Endodermal cell (in vitro differentiated cells): ENCODE data around the gene EFCAB6. TPM values are rescaled to one million over a fixed set of nuclear protein-coding genes. Genes with fewer than 3 reads are reported as not detected.

Experiments
- DNase-seq: peaks from one replicate; pipeline ENCODE4 v3.0.0-alpha.2; 2017
- H3K27ac ChIP-seq: 2 replicates; pipeline ENCODE4 v1.5.1; 2013; ENCODE audit warnings: mild to moderate bottlenecking, low read depth, low read length, moderate library complexity
- H3K27me3 ChIP-seq: 2 replicates; pipeline ENCODE4 v1.6.1; 2013; ENCODE audit warnings: mild to moderate bottlenecking, low read length, moderate library complexity; ENCODE audit not compliant: insufficient read depth, control insufficient read depth, poor library complexity, severe bottlenecking
- H3K36me3 ChIP-seq: 2 replicates; pipeline ENCODE4 v1.7.0; 2013; ENCODE audit warnings: mild to moderate bottlenecking, low read length, moderate library complexity; ENCODE audit not compliant: control insufficient read depth, insufficient read depth
- H3K4me1 ChIP-seq: one replicate; pipeline ENCODE4 v1.7.0; 2013; ENCODE audit warnings: low read length; ENCODE audit not compliant: control insufficient read depth, insufficient read depth
- H3K4me3 ChIP-seq: 2 replicates; pipeline ENCODE4 v1.5.1; 2013; ENCODE audit warnings: mild to moderate bottlenecking, low read length, moderate library complexity
- H3K9ac ChIP-seq: 2 replicates; pipeline ENCODE4 v1.6.1; 2013; ENCODE audit warnings: mild to moderate bottlenecking, low read length, moderate library complexity; ENCODE audit not compliant: poor library complexity, severe bottlenecking; ENCODE audit errors: extremely low read depth
- H3K9me3 ChIP-seq: 2 replicates; pipeline ENCODE4 v1.6.1; 2013; ENCODE audit warnings: mild to moderate bottlenecking, low read length, moderate library complexity; ENCODE audit not compliant: control insufficient read depth
- H3K27ac Mint-ChIP-seq: 2 replicates; pipeline ENCODE4 v1.8.0; 2020; ENCODE audit warnings: mixed read lengths
- H3K27me3 Mint-ChIP-seq: 2 replicates; pipeline ENCODE4 v1.8.0; 2021; ENCODE audit warnings: mild to moderate bottlenecking, mixed read lengths; ENCODE audit not compliant: insufficient read depth
- H3K36me3 Mint-ChIP-seq: 2 replicates; pipeline ENCODE4 v1.8.0; 2020; ENCODE audit warnings: low read depth, mixed read lengths
- H3K4me1 Mint-ChIP-seq: 2 replicates; pipeline ENCODE4 v1.8.0; 2020; ENCODE audit warnings: mixed read lengths
- H3K4me3 Mint-ChIP-seq: 2 replicates; pipeline ENCODE4 v1.8.0; 2020; ENCODE audit warnings: mild to moderate bottlenecking, moderate library complexity, mixed read lengths
- H3K9me3 Mint-ChIP-seq: 2 replicates; pipeline ENCODE4 v1.8.0; 2020; ENCODE audit warnings: mild to moderate bottlenecking, mixed read lengths
- WGBS, 2 experiments: methylation state at CpG; one replicate each; pipeline versions ENCODE4 v1.1.5 to v1.1.7; 2013; ENCODE audit warnings: missing lambda C conversion rate in 2 of 2, mixed read lengths in 1 of 2; ENCODE audit not compliant: insufficient coverage in 1 of 2, insufficient read length in 1 of 2; 5-methylcytosine and 5-hydroxymethylcytosine counted together
- total RNA-seq, 2 donors: library from RNA; stranded (reverse); fragmentation: NEBNext Ultra II Directional in 1 of 2; extraction: Animal tissue kit (Norgen Biotek cat#: 25700) in 1 of 2; gene quantifications; 2 replicates in 1 of 2; 3 replicates in 1 of 2; pipeline ENCODE4 v1.2.1, GENCODE V29; 2021
- TF ChIP-seq, protein P1 (sequence below): fragments of 200-600 bp; sonication (generic); conservative IDR thresholded peaks from 2 replicates; pipeline ENCODE4 v1.5.0; 2021; ENCODE audit warnings: antibody characterized with exemption, mild to moderate bottlenecking

Gene EFCAB6
- total RNA-seq, 2 donors from 2014 or later: 1.8 to 2.0 TPM

DNA sequence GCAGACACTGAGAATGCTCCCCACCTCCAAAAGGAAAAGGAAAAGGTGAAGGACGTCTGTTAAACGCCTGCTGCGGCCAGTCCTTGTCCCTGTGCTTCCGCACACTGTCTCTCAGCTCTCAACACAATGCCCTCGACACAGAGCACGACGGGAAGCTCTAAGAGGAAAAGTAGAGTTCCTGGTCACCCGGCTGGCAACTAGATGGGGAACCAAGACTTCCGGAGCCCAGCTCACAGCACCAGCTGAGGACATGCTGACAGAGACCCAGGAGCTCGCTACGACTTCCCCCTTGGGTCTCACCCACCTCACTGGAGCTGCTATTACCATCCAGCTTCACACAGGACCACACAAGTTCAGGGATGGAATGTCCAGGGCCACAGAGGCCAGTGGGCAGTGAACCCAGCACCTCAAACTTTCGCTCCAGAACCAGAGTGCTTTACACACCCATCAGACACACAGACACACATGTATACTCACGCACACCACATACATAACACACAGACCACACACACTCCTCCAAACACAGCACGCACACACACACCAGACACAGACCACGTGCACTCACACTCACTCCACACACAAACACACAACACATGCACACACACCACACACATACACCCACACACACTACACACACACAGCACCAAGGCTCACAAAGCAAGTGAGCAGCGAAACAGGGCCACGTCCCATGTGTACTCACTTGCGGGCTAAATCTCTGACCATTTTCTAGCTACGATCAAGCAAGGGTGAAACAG is 40.6 kb upstream of the EFCAB6 start:
- Mint-ChIP-seq H3K9me3 (peaks cover 13% of the 10 kb centered on the region), H3K36me3 (peaks cover 11% of the 10 kb centered on the region), H3K4me3 (no peak overlapping the region), H3K27ac (peak overlapping the region; percentile 9), H3K4me1 (peaks cover 11% of the 10 kb centered on the region), H3K27me3 (no peaks in the 10 kb centered on the region)
- Histone ChIP-seq H3K9ac (no peak overlapping the region), H3K36me3 (no peaks in the 10 kb centered on the region), H3K27ac (no peak overlapping the region), H3K4me3 (no peak overlapping the region), H3K27me3 (no peaks in the 10 kb centered on the region), H3K9me3 (peaks cover 9% of the 10 kb centered on the region), H3K4me1 (no peaks in the 10 kb centered on the region)
- TF ChIP-seq, protein P1, sequence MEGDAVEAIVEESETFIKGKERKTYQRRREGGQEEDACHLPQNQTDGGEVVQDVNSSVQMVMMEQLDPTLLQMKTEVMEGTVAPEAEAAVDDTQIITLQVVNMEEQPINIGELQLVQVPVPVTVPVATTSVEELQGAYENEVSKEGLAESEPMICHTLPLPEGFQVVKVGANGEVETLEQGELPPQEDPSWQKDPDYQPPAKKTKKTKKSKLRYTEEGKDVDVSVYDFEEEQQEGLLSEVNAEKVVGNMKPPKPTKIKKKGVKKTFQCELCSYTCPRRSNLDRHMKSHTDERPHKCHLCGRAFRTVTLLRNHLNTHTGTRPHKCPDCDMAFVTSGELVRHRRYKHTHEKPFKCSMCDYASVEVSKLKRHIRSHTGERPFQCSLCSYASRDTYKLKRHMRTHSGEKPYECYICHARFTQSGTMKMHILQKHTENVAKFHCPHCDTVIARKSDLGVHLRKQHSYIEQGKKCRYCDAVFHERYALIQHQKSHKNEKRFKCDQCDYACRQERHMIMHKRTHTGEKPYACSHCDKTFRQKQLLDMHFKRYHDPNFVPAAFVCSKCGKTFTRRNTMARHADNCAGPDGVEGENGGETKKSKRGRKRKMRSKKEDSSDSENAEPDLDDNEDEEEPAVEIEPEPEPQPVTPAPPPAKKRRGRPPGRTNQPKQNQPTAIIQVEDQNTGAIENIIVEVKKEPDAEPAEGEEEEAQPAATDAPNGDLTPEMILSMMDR: no peak
- WGBS, 2 experiments: 92 to 93% methylated on average over 11 to 19 of the region's 19 CpGs
- DNase-seq: peak; percentile 35

DNA sequence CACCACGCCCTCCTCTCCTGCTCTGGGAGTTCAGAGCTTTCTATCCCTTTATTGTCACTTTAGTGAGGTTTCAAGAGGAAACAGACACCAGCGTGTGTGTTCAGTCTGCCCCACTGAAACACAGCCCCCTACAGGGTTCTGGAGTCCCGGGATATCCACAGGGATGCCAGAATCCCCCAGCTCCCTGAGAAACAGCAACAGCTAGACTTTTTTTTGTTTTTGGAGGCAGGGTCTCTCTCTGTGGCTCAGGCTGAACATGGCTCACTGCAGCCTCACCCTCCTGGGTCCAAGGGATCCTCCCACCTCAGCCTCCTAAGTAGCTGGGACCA is 39.8 kb upstream of the EFCAB6 start:
- TF ChIP-seq, protein P1: no peak
- peaks cover 5% of the 10 kb centered on the region for H3K9me3 Mint-ChIP-seq
- H3K4me1 Mint-ChIP-seq: peaks cover 11% of the 10 kb centered on the region
- WGBS, 2 experiments: 79 to 100% methylated on average over 1 to 3 of the region's 3 CpGs
- H3K27me3 Mint-ChIP-seq: no peaks in the 10 kb centered on the region
- no peaks in the 10 kb centered on the region for H3K27me3 ChIP-seq
- no peak overlapping the region for H3K27ac ChIP-seq
- H3K27ac Mint-ChIP-seq: peak overlapping the region; percentile 48
- no peak overlapping the region for H3K4me3 ChIP-seq
- H3K4me1 ChIP-seq: no peaks in the 10 kb centered on the region
- no peak overlapping the region for H3K4me3 Mint-ChIP-seq
- H3K36me3 ChIP-seq: no peaks in the 10 kb centered on the region
- no peak overlapping the region for H3K9ac ChIP-seq
- H3K36me3 Mint-ChIP-seq: peaks cover 4% of the 10 kb centered on the region
- peak; percentile 44 for DNase-seq
- peaks cover under 1% of the 10 kb centered on the region for H3K9me3 ChIP-seq

DNA sequence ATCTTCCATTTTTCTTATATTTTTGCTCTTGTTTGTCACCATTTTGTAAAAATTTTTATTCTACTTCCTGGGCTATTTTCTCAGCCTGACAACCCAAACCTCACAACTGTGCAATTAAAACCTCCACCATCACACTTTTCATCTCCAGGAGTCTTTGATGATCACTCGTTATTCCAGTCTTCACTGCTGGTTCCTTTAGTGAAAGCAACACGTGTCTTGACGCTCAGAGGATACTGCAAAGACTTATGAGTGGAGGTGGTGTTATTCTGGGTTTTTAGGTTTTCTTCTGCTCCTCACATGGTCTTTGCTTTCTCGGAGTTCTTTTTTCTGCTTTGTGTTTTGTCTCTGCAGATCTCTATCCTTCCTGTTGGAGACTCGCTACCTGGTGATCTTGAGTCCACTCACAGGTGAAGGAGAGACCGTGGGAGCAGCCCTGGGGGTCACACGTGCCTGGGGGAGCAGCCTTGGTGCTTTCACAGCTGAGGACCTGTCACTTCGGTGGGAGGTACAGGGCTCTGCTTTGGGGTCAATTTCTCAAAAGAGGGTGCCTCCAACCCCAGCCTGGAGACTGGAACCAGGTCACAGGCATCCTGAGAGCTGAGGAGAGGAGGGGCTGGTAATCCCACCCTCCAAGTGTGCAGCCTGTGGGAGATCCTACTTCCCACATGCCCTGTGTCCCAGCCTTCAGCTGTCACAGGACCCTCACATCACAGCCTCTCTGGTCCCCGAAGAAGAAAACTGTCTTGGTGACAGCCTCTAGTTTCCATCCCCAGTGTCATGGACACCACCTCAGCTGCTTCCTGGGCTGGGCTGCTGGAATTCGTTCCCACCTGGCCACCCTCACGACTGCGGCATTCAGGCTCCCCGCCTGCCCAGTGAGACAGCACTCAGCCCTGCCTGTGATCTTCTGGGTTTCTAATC is 39.2 kb upstream of the EFCAB6 start:
- H3K9me3 ChIP-seq: no peaks in the 10 kb centered on the region
- WGBS, 2 experiments: 80 to 86% methylated on average over 3 to 13 of the region's 13 CpGs
- Mint-ChIP-seq H3K36me3 (peaks cover 2% of the 10 kb centered on the region), H3K4me3 (no peak overlapping the region), H3K27me3 (no peaks in the 10 kb centered on the region), H3K27ac (peak overlapping the region; percentile 48), H3K9me3 (peaks cover 2% of the 10 kb centered on the region), H3K4me1 (peaks cover 11% of the 10 kb centered on the region)
- TF ChIP-seq, protein P1: no peak
- H3K36me3 ChIP-seq: no peaks in the 10 kb centered on the region
- H3K4me3 ChIP-seq: no peak overlapping the region
- peak; percentile 24 for DNase-seq
- no peak overlapping the region for H3K9ac ChIP-seq
- H3K27ac ChIP-seq: no peak overlapping the region
- H3K27me3 ChIP-seq: no peaks in the 10 kb centered on the region
- H3K4me1 ChIP-seq: no peaks in the 10 kb centered on the region
